Suprapubic skin (tissue), 4 donors: Measurements from ENCODE around the gene CDH6. TPM values are rescaled to one million over a fixed set of nuclear protein-coding genes. Genes with fewer than 3 reads are reported as not detected.

ENCODE experiments used
- DNase-seq, 2 donors: peaks; one replicate each; pipeline ENCODE4 v3.0.0-alpha.2; 2019; ENCODE audit warnings: low spot score in 2 of 2
- H3K27ac ChIP-seq: fragments of 200-600 bp; sonication (generic); one replicate; pipeline ENCODE4 v1.5.1; 2019
- H3K27me3 ChIP-seq: fragments of 200-600 bp; sonication (generic); one replicate; pipeline ENCODE4 v1.5.1; 2019
- H3K36me3 ChIP-seq: fragments of 200-600 bp; sonication (generic); one replicate; pipeline ENCODE4 v1.5.1; 2019
- H3K4me1 ChIP-seq: fragments of 200-600 bp; sonication (generic); one replicate; pipeline ENCODE4 v1.5.1; 2019
- H3K4me3 ChIP-seq: fragments of 200-600 bp; sonication (generic); one replicate; pipeline ENCODE4 v1.5.1; 2019; ENCODE audit warnings: mild to moderate bottlenecking
- H3K9me3 ChIP-seq: fragments of 200-600 bp; sonication (generic); one replicate; pipeline ENCODE4 v1.5.1; 2019
- CTCF ChIP-seq, 2 donors: fragments of 200-600 bp in 1 of 2; fragments of 450-650 bp in 1 of 2; sonication (generic) in 1 of 2; IDR thresholded peaks; one replicate each; pipeline ENCODE4 v1.5.1; 2016 to 2019; ENCODE audit warnings: antibody characterized with exemption in 2 of 2, mild to moderate bottlenecking in 1 of 2, moderate library complexity in 1 of 2
- EP300 ChIP-seq: sonication (generic); formaldehyde crosslinking; IDR thresholded peaks from one replicate; pipeline ENCODE4 v1.6.1; 2017; ENCODE audit warnings: antibody characterized with exemption
- POLR2A ChIP-seq, 2 donors: fragments of 450-650 bp; IDR thresholded peaks; one replicate each; pipeline ENCODE4 v1.6.1; 2017; ENCODE audit warnings: antibody characterized with exemption in 2 of 2, mild to moderate bottlenecking in 2 of 2, moderate library complexity in 2 of 2
- POLR2AphosphoS5 ChIP-seq, 3 donors: sonication (generic); formaldehyde crosslinking; IDR thresholded peaks; one replicate each; pipeline ENCODE4 v1.6.1; 2017; ENCODE audit warnings: antibody characterized with exemption in 3 of 3
- WGBS: methylation state at CpG from one replicate; pipeline ENCODE4 v1.1.5; 2018; 5-methylcytosine and 5-hydroxymethylcytosine counted together
- total RNA-seq, 4 donors: library from RNA; depleted of rRNA; stranded (reverse); fragments of >200 nt; gene quantifications; one replicate each; pipeline ENCODE4 v1.1.0, GENCODE V29; 2016

The CDH6 gene
- total RNA-seq, 4 donors from 2014 or later, result 0.36 to 1.8 (median 0.75) TPM

- peaks cover 18% of the 10 kb centered on the region for H3K4me1 ChIP-seq
- no peak overlapping the region for H3K27ac ChIP-seq
- no peak overlapping the region for H3K4me3 ChIP-seq
- no peak for DNase-seq
- WGBS, result 30% methylated on average over 2 of the region's 2 CpGs
- H3K9me3 ChIP-seq, result no peaks in the 10 kb centered on the region
- TF ChIP-seq CTCF (IDR thresholded peaks at IDR 0.05) (no peak), POLR2AphosphoS5 (IDR thresholded peaks at IDR 0.05) (no peak), POLR2A (IDR thresholded peaks at IDR 0.05) (no peak), EP300 (no peak)
- H3K36me3 ChIP-seq, result no peaks in the 10 kb centered on the region
- peaks cover 43% of the 10 kb centered on the region for H3K27me3 ChIP-seq
Observed at GRCh38 chr5:31196309-31196708, 2.8 kb downstream of the CDH6 start.

- Histone ChIP-seq H3K4me1 (peaks cover 18% of the 10 kb centered on the region), H3K27me3 (peaks cover 38% of the 10 kb centered on the region), H3K27ac (no peak overlapping the region), H3K36me3 (no peaks in the 10 kb centered on the region), H3K9me3 (no peaks in the 10 kb centered on the region), H3K4me3 (no peak overlapping the region)
- TF ChIP-seq EP300 (no peak), POLR2A (IDR thresholded peaks at IDR 0.05) (no peak), POLR2AphosphoS5 (IDR thresholded peaks at IDR 0.05) (no peak), CTCF (IDR thresholded peaks at IDR 0.05) (no peak)
- no peak for DNase-seq
- WGBS, result 48% methylated on average over 1 of the region's 1 CpG
Observed at GRCh38 chr5:31197183-31197582, 3.7 kb downstream of the CDH6 start.

- H3K27me3 ChIP-seq, result no peaks in the 10 kb centered on the region
- no peak overlapping the region for H3K4me3 ChIP-seq
- TF ChIP-seq POLR2AphosphoS5 (IDR thresholded peaks at IDR 0.05) (no peak), CTCF (IDR thresholded peaks at IDR 0.05) (no peak), POLR2A (IDR thresholded peaks at IDR 0.05) (no peak), EP300 (no peak)
- 40% methylated on average over 1 of the region's 1 CpG for WGBS
- no peaks in the 10 kb centered on the region for H3K9me3 ChIP-seq
- DNase-seq, result no peak
- H3K4me1 ChIP-seq, result no peaks in the 10 kb centered on the region
- H3K36me3 ChIP-seq, result no peaks in the 10 kb centered on the region
- H3K27ac ChIP-seq, result no peak overlapping the region
Observed at GRCh38 chr5:31204958-31205357, 11.5 kb downstream of the CDH6 start.

- TF ChIP-seq POLR2AphosphoS5 (IDR thresholded peaks at IDR 0.05), result no peak
- TF ChIP-seq EP300, result no peak
- TF ChIP-seq CTCF (IDR thresholded peaks at IDR 0.05), result no peak
- no peak for TF ChIP-seq POLR2A (IDR thresholded peaks at IDR 0.05)
- no peaks in the 10 kb centered on the region for H3K4me1 ChIP-seq
- WGBS, result 67% methylated on average over 6 of the region's 6 CpGs
Observed at GRCh38 chr5:31208043-31208442, 14.6 kb downstream of the CDH6 start.

GRCh38 chr5:31209334-31209733 is 15.8 kb downstream of the CDH6 start:
- no peaks in the 10 kb centered on the region for H3K9me3 ChIP-seq
- DNase-seq, result no peak
- TF ChIP-seq EP300 (no peak), POLR2AphosphoS5 (IDR thresholded peaks at IDR 0.05) (no peak), POLR2A (IDR thresholded peaks at IDR 0.05) (no peak), CTCF (IDR thresholded peaks at IDR 0.05) (no peak)
- no peaks in the 10 kb centered on the region for H3K4me1 ChIP-seq
- H3K36me3 ChIP-seq, result no peaks in the 10 kb centered on the region
- H3K27me3 ChIP-seq, result no peaks in the 10 kb centered on the region
- WGBS, result 63% methylated on average over 3 of the region's 3 CpGs
- no peak overlapping the region for H3K27ac ChIP-seq
- H3K4me3 ChIP-seq, result no peak overlapping the region

More at GRCh38 chr5:31208043-31208442, 14.6 kb downstream of the CDH6 start:
- H3K27me3 ChIP-seq, result no peaks in the 10 kb centered on the region
- no peaks in the 10 kb centered on the region for H3K9me3 ChIP-seq
- DNase-seq, result no peak
- H3K4me3 ChIP-seq, result no peak overlapping the region
- no peak overlapping the region for H3K27ac ChIP-seq
- H3K36me3 ChIP-seq, result no peaks in the 10 kb centered on the region
